Stomach (tissue), 9 donors: ENCODE measurements around the gene GLIS2. TPM values are rescaled to one million over a fixed set of nuclear protein-coding genes. Genes with fewer than 3 reads are reported as not detected.

Experiments
- DNase-seq, 2 donors: peaks; one replicate each; pipeline versions ENCODE4 v3.0.0 to v3.0.0-alpha.2; 2013 to 2019
- H3K27ac ChIP-seq, 5 donors: fragments of 200-600 bp in 4 of 5; sonication (generic) in 4 of 5; one replicate each; pipeline ENCODE4 v1.5.1; 2013 to 2019; ENCODE audit warnings: mild to moderate bottlenecking in 1 of 5, moderate library complexity in 1 of 5
- H3K27me3 ChIP-seq, 3 donors: fragments of 200-600 bp; sonication (generic); one replicate each; pipeline ENCODE4 v1.5.1; 2017 to 2019; ENCODE audit warnings: mixed run types in 1 of 3
- H3K36me3 ChIP-seq, 4 donors: fragments of 200-600 bp; sonication (generic); 1 replicate in 3 of 4; 2 replicates in 1 of 4; pipeline ENCODE4 v1.5.1; 2016 to 2019
- H3K4me1 ChIP-seq, 4 donors: fragments of 200-600 bp; sonication (generic); one replicate each; pipeline ENCODE4 v1.5.1; 2016 to 2019
- H3K4me3 ChIP-seq, 4 donors: fragments of 200-600 bp; sonication (generic) in 3 of 4; one replicate each; pipeline ENCODE4 v1.5.1; 2016 to 2019; ENCODE audit warnings: mild to moderate bottlenecking in 1 of 4
- H3K9me3 ChIP-seq, 4 donors: fragments of 200-600 bp; sonication (generic); one replicate each; pipeline ENCODE4 v1.5.1; 2016 to 2019
- EP300 ChIP-seq: sonication (generic); formaldehyde crosslinking; IDR thresholded peaks from one replicate; pipeline ENCODE4 v1.6.1; 2017; ENCODE audit warnings: antibody characterized with exemption
- POLR2A ChIP-seq, 4 donors: fragments of 450-650 bp; IDR thresholded peaks; one replicate each; pipeline ENCODE4 v1.6.1; 2016; ENCODE audit warnings: antibody characterized with exemption in 4 of 4, control low read depth in 2 of 4, mild to moderate bottlenecking in 1 of 4, moderate library complexity in 1 of 4
- POLR2AphosphoS5 ChIP-seq, 3 donors: sonication (generic); formaldehyde crosslinking; IDR thresholded peaks; one replicate each; pipeline ENCODE4 v1.6.1; 2016; ENCODE audit warnings: antibody characterized with exemption in 3 of 3
- WGBS, 5 donors: extraction: QIAGEN DNeasy Blood & Tissue Kit in 3 of 5; methylation state at CpG; one replicate each; pipeline versions ENCODE4 v1.1.5 to v1.1.7; 2013 to 2018; 5-methylcytosine and 5-hydroxymethylcytosine counted together
- intact Hi-C: fragments of 100-400 bp; cut with DNase I; formaldehyde crosslinking; loops from one replicate; pipeline ENCODE4 v1.15.1; 2023; ENCODE audit warnings: low total_unique reads
- polyA plus RNA-seq, 3 donors: library from polyadenylated mRNA; stranded (reverse); fragments of 200-250 nt; gene quantifications; one replicate each; pipeline ENCODE4 v1.2.3, GENCODE V29; 2013
- total RNA-seq, 5 donors: library from RNA; depleted of rRNA; stranded (reverse); fragments of >200 nt; gene quantifications; one replicate each; pipeline versions ENCODE4 v1.1.0 to v1.2.3, GENCODE V29; 2014 to 2016
- TF ChIP-seq, protein P1 (sequence below), 7 experiments: fragments of 450-650 bp in 4 of 7; fragments of 200-600 bp in 3 of 7; sonication (generic) in 3 of 7; IDR thresholded peaks; one replicate each; pipeline ENCODE4 v1.5.1; 2016 to 2019; ENCODE audit warnings: antibody characterized with exemption in 7 of 7, control low read depth in 2 of 7, mild to moderate bottlenecking in 1 of 7
- donor health status: healthy with polysubstance abuse.
- donor health status: Bipolar disorder and iron deficiency.
- donor health status: healthy.

The GLIS2 gene
- total and polyA plus RNA-seq, 8 donors: 3.2 to 21.0 (median 5.2) TPM

DNA sequence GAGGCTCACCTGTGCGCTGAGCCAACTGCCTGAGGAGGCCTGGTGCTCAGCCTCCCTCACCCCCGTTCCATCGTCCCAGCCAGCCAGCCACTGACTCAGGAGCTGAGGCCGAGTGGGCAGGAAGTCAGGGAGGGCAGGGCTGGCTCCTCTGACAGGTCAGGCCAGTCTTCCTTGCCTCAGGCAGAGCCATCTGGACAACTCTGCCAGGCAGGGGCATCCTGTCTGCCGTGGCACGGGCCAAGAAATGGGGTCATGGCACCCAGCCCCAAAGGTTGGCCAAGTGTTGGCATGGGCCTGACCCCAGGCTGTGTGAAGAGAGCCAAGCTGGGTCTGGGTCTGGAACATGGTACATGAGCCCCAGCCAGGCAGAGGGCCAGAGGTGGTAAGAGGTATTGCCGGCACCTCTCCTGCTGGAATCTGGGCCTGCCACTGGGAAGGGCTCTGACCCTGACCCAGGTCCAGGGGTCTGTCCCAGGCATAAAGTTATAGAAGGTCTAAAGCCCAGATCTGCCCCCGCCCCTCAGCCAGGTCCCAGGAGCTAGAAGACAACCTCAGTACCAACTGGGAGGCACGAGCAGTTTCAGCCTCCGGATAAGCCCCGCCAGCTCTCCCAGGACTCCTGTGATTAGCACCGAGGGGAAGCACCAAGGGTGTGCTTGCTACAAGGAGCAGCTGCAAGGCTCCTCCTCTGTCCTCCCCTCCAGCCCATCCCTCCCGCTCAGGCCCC, 53.3 kb downstream of the GLIS2 start:
- Histone ChIP-seq H3K27me3 (no peaks in the 10 kb centered on the region), H3K4me1 (peaks cover 39 to 51% (median 48%) of the 10 kb centered on the region in 4 donors), H3K27ac (peak overlapping the region in 4 of 5 donors; percentile 86 to 93 (median 88)), H3K9me3 (no peaks in the 10 kb centered on the region), H3K4me3 (no peak overlapping the region), H3K36me3 (peaks cover 12 to 33% (median 15%) of the 10 kb centered on the region in 4 donors)
- TF ChIP-seq POLR2AphosphoS5 (IDR thresholded peaks at IDR 0.05): no peak
- TF ChIP-seq, protein P1, sequence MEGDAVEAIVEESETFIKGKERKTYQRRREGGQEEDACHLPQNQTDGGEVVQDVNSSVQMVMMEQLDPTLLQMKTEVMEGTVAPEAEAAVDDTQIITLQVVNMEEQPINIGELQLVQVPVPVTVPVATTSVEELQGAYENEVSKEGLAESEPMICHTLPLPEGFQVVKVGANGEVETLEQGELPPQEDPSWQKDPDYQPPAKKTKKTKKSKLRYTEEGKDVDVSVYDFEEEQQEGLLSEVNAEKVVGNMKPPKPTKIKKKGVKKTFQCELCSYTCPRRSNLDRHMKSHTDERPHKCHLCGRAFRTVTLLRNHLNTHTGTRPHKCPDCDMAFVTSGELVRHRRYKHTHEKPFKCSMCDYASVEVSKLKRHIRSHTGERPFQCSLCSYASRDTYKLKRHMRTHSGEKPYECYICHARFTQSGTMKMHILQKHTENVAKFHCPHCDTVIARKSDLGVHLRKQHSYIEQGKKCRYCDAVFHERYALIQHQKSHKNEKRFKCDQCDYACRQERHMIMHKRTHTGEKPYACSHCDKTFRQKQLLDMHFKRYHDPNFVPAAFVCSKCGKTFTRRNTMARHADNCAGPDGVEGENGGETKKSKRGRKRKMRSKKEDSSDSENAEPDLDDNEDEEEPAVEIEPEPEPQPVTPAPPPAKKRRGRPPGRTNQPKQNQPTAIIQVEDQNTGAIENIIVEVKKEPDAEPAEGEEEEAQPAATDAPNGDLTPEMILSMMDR (IDR thresholded peaks at IDR 0.05): no peak
- no peak for TF ChIP-seq EP300
- no peak for TF ChIP-seq POLR2A (IDR thresholded peaks at IDR 0.05)
- no peak for DNase-seq
- 65 to 90% (median 85%) methylated on average over 8 to 13 of the region's 13 CpGs for WGBS, 5 donors
- intact Hi-C loops: no loop called here

DNA sequence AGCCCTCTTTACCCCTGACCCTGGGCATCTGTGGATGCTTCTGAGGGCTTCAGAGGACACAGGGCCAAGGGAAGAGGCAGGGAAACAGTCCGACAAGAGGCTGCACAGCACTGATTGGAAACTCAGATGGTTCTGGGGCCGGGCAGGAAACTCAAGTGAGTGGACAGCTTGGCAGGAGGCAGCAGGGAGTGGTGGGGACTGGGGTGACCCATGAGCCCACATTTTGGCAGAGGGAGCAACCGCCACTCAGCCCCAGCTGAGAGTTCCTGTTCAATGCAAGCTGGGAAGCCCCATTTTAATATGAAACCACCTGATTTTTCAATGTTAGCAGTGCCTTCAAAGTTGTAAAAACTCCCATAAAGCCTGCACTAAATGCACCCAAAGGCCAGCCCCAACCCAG, 54.3 kb downstream of the GLIS2 start:
- Histone ChIP-seq H3K9me3 (no peaks in the 10 kb centered on the region), H3K4me1 (peaks cover 49 to 61% (median 58%) of the 10 kb centered on the region in 4 donors), H3K36me3 (peaks cover 2 to 23% (median 5%) of the 10 kb centered on the region in 4 donors), H3K27me3 (no peaks in the 10 kb centered on the region), H3K4me3 (no peak overlapping the region), H3K27ac (peak overlapping the region in 4 of 5 donors; percentile 86 to 93 (median 88))
- intact Hi-C loops: no loop called here
- DNase-seq: no peak
- WGBS, 5 donors: 79 to 90% (median 84%) methylated on average over 3 of the region's 3 CpGs
- TF ChIP-seq POLR2A (IDR thresholded peaks at IDR 0.05) (no peak), EP300 (no peak), POLR2AphosphoS5 (IDR thresholded peaks at IDR 0.05) (no peak)
- TF ChIP-seq, protein P1 (IDR thresholded peaks at IDR 0.05): no peak

DNA sequence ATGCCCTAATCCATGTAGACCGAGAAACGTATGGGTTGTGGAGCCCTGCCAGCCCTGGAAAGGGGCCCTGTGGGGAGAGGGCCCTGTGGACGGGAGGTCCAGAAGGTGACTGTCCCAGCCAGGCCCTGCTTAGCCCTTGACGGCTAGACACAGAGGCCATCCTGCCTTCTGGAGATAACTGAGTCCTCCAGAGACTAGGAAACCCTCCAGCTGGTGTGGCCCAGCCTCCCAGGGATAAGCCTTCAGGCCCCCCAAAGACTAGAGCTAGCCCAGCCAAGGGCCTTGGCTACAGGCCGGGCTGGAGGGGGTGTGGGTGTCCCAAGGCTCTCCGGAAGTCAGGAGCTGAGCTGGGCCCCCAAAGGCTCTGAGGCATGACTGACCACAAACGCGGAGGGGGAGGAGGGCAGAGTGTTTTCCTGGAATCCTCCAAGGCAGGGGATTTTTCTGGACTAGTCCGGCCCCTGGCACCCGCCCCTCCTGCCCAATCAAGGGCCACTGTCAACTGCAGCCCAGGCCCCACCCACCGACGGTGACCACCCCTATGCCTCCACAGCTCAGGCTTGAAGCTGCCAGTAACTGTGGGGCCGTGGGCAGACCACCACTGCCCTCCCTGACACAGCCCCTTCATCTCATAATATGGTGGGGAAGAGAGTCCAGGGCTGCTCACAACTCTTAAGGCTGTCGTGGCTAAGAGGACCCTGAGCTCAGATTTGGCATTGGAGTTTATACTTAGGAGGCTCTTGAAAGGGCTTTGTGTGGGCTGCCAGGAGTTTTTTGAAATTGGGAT, 54.9 kb downstream of the GLIS2 start:
- peaks cover 0 to 17% (median under 1%) of the 10 kb centered on the region in 4 donors for H3K36me3 ChIP-seq
- H3K27me3 ChIP-seq: no peaks in the 10 kb centered on the region
- WGBS, 5 donors: 56 to 75% (median 67%) methylated on average over 12 to 14 of the region's 14 CpGs
- peak in 1 of 3 donors; percentile 38 for TF ChIP-seq POLR2AphosphoS5 (IDR thresholded peaks at IDR 0.05)
- TF ChIP-seq, protein P1 (IDR thresholded peaks at IDR 0.05): no peak
- H3K4me3 ChIP-seq: no peak overlapping the region
- H3K9me3 ChIP-seq: no peaks in the 10 kb centered on the region
- H3K4me1 ChIP-seq: peaks cover 55 to 67% (median 64%) of the 10 kb centered on the region in 4 donors
- intact Hi-C loops: no loop called here
- peak in 1 of 2 donors; percentile 79 for DNase-seq
- peak overlapping the region; percentile 40 to 93 (median 86) for H3K27ac ChIP-seq

DNA sequence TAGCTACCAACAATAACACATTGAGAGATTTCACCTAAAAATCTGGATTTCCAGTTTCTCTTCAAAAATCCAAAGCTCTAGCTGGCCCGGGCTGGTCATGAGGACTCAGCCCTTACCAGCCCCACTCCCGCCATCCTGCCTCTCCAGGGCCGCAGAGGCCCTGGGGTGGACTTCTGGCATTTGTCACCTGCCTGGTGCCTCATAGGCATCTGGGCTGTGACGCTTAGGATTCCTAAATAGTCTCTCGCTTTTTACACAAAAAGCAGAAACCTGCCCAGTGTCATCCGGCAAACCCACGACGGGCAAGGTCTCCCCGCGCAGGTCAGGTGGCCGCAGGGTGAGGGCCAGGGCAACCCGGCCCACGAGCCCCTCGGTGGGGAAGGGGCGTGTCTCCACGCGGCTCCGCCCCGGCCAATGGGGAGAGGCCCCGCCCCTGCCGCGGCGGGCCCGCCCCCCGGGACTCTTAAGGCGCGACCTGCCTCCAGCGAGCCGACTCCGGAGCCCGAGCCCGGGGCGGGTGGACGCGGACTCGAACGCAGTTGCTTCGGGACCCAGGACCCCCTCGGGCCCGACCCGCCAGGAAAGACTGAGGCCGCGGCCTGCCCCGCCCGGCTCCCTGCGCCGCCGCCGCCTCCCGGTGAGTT, 55.6 kb downstream of the GLIS2 start, which contains the start of gene VASN:
TSS of gene VASN (plus strand) at position 492 of the 644 bp plus-strand sequence. CDS start 9,030 bp downstream, outside the sequence.
- no peaks in the 10 kb centered on the region for H3K9me3 ChIP-seq
- 4 to 12% (median 6%) methylated on average over 16 to 50 of the region's 50 CpGs for WGBS, 5 donors
- H3K4me3 ChIP-seq: peak within 1 kb of the TSS; percentile 55 to 76 (median 66)
- intact Hi-C loops: no loop called here
- peak; percentile 88 to 92 for DNase-seq
- peaks cover 62 to 74% (median 70%) of the 10 kb centered on the region in 4 donors for H3K4me1 ChIP-seq
- peaks cover 0 to 12% (median 0%) of the 10 kb centered on the region in 4 donors for H3K36me3 ChIP-seq
- H3K27ac ChIP-seq: peak within 1 kb of the TSS; percentile 72 to 93 (median 86)
- TF ChIP-seq EP300: peak; percentile 8
- TF ChIP-seq POLR2AphosphoS5 (IDR thresholded peaks at IDR 0.05): peak; percentile 98 to 99 (median 98)
- TF ChIP-seq, protein P1 (IDR thresholded peaks at IDR 0.05): no peak
- TF ChIP-seq POLR2A (IDR thresholded peaks at IDR 0.05): peak in 1 of 4 donors; percentile 57
- no peaks in the 10 kb centered on the region for H3K27me3 ChIP-seq
